GM18858 (cell line): ENCODE results near the gene MR1.

Source experiments
- ATAC-seq: cut with Tn5 transposase; IDR thresholded peaks from one replicate; pipeline ENCODE4 v1.9.1; 2021; ENCODE audit not compliant: unreplicated experiment

The MR1 gene

GRCh38 chr1:181105134-181106021 is 71.6 kb downstream of the MR1 start:
- peak; percentile 54 for ATAC-seq

- ATAC-seq = no peak
Observed at GRCh38 chr1:181106022-181106312, 72.2 kb downstream of the MR1 start.

GRCh38 chr1:181106479-181106878 is 72.7 kb downstream of the MR1 start:
- ATAC-seq = no peak

- ATAC-seq = no peak
Observed at GRCh38 chr1:181107711-181108110, 73.9 kb downstream of the MR1 start.

GRCh38 chr1:181108304-181108867 is 74.6 kb downstream of the MR1 start:
- no peak for ATAC-seq

GRCh38 chr1:181110013-181110412 is 76.2 kb downstream of the MR1 start:
- no peak for ATAC-seq
